Activated CD4-positive, alpha-beta T cell treated with anti-CD3 and anti-CD28 coated beads for 48 hours (primary cell): ENCODE data around the gene ZNF221.
A peak's percentile ranks its signal among the peaks of the same experiment; 100 is the strongest.

Source experiments
- DNase-seq: peaks from one replicate; pipeline ENCODE4 v3.0.0-alpha.2; 2020

The ZNF221 gene

DNA sequence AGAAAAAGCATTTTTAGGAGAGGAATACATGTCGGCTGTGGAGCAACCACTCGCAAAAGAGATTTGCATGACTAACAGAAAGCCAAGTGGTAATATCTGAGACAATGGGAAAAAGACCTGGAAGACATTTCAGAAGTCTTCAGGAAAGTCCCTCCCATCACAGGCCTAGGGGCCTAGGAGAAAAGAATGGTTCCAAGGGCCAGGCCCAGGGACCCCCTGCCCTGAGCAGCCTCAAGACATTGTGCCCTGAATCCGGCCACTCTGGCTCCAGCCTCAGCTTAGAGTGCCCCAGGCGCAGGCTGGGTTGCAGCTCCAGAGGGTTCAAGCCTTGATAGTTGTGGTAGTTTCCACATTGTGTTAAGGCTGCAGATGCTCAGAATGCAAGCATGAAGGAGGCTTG lies 9.4 kb downstream of the ZNF221 start:
- DNase-seq, result no peak

GRCh38 chr19:43966079-43966694 lies 15.2 kb downstream of the ZNF221 start:
- no peak for DNase-seq

DNA sequence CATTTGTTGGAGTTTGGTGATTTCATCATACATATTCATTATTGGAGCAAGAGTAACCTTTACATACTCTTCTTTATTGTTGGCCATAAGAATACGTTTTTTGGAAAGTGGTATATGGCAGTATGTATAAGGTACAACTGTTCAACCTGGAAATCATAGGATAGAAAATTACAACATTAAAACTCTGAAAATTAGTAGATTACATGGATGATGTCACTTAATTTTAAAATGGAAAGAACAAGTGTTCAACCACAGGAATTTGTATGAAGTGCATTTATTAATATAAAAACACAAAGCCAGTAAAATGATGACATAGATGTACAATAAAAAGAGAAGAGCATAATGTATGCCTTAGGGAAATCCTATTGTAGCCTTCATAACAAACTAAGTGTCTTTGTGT lies 25.7 kb downstream of the ZNF221 start:
- no peak for DNase-seq

GRCh38 chr19:43983544-43983911 lies 32.5 kb downstream of the ZNF221 start:
- no peak for DNase-seq

- DNase-seq, result peak; percentile 78
These were observed 33.1 kb downstream of the ZNF221 start, which contains the start of gene ZNF155 for GRCh38 chr19:43983912-43984686. TSS of gene ZNF155 (plus strand) at chr19:43984188. CDS start at chr19:43988544, 4,356 bp downstream.

DNA sequence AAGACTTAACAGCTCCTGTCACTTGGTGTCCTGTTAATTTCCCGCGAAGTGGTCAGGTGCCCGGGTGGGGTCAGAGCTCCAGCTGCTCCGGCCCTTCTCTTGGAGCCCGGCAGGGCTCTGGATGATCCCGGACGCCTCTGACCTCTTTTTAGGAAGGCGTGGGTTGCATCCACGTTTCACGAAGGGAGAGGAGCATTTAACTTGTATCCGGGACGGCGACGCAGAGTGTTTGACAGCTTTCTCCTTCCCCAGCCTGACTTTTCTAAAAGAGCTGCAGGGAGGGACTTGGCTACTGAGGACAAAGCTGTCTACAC lies 33.6 kb downstream of the ZNF221 start:
- DNase-seq, result no peak

- DNase-seq, result no peak
These were observed 46.7 kb downstream of the ZNF221 start for GRCh38 chr19:43997631-43998290.

- no peak for DNase-seq
These were observed 51.2 kb downstream of the ZNF221 start for GRCh38 chr19:44002212-44002565.

DNA sequence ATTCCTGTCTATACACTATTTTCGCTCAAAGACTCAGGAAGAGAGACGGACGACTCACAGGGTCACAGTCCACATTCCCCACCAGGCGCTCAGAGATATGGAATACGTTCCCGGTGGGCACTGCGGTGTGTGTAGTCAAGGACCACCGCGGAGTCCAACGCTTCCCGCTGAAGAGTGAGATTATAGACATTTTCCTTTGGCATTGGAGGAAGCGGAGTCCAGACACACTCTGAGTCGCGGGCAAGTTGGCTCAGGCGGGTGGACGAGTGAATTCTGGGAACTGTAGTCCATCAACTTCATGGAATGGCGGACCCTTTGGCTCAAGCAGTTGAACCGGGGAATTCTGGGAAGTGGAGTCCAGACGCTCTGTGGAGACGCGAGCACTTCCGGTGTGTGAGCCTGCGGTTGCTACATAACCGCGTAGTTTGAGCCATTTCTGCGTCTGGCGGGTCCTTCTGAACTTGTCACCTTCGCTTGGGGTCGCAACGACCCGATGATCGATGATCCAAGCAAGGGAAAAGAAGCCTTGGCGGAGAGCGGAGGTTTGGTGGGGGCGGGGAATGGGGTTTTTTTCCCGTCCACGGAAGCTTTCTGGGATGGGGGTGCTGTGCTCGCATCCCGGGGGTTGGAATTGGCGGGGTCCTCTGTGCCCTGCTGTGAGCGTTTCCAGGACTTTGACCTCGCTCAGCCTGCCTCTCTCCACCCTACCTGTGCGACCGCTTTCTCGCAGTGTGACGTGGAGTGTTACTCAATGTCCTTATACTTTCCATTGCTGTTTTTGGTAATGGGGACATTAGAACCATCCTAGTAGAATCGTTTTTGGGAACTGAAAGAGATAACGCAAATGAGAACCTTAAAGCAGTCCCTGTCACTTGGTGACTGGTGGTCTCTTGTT lies 51.8 kb downstream of the ZNF221 start, which contains the start of gene ZNF230:
Gene ZNF230 (plus strand): TSS at position 392 of the 895 bp plus-strand sequence. CDS start 4,122 bp downstream, outside the sequence.
- peak; percentile 86 for DNase-seq

DNA sequence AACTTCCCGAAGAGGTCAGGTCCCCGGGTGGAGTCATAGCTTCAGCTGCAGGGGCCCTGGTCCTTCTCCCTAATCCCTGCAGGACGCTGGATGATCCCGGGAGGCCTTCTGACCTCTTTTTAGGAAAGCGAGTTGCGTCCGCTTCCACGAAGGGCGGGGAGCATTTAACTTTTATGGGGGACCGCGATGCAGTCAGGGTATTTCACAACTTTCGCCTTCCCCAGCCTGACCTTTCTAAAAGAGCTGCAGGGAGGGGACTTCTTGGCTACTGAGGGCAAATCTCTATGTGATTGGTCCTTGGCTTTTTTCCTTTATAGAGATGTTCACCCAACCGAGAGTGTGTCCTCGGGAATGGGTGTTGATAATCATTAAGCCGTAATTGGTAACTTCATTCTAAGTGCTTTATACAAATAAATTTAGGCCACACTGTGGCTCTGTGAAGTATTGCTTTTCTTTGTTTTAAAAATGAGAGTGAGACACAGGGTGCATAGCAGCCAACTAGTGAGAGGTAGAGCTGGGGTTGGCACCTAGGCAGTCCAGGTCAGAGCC lies 52.5 kb downstream of the ZNF221 start:
- DNase-seq, result peak; percentile 15

- DNase-seq, result no peak
These were observed 54.9 kb downstream of the ZNF221 start for GRCh38 chr19:44005973-44006372.

GRCh38 chr19:44007473-44007872 lies 56.4 kb downstream of the ZNF221 start:
- no peak for DNase-seq

GRCh38 chr19:44010468-44010867 lies 59.4 kb downstream of the ZNF221 start:
- DNase-seq, result no peak
